H1 (cell line): ENCODE results near the gene PAXX. TPM values are rescaled to one million over a fixed set of nuclear protein-coding genes. Genes with fewer than 3 reads are reported as not detected.

ENCODE experiments used
- CTCF ChIA-PET: fragments of 300-600 bp; sonication (Branson Sonifier 250); formaldehyde crosslinking; loops from one replicate; lab custom pipeline; 2021; ENCODE audit not compliant: partially characterized antibody; lab: Charles Lee
- POLR2A ChIA-PET: fragments of 300-600 bp; sonication (Branson Sonifier 250); formaldehyde crosslinking; loops from one replicate; lab custom pipeline; 2021; ENCODE audit warnings: inconsistent platforms; ENCODE audit not compliant: partially characterized antibody; lab: Charles Lee
- DNase-seq, 2 experiments: peaks; one replicate each; pipeline versions ENCODE4 v3.0.0 to v3.0.0-alpha.2; 2010 to 2022; ENCODE audit warnings: low spot score in 2 of 2, low read depth in 1 of 2, mixed read lengths in 1 of 2
- FAIRE-seq: peaks from 2 replicates; lab custom pipeline; 2011; peaks lifted over from hg19 to GRCh38; lab: Jason Lieb, UNC
- H2AFZ ChIP-seq: 2 replicates; pipeline ENCODE4 v1.8.1; 2012; ENCODE audit warnings: low read length, inconsistent platforms
- H2AK5ac ChIP-seq: 2 replicates; pipeline ENCODE4 v1.6.1; 2013; ENCODE audit warnings: low read depth, low read length
- H2BK120ac ChIP-seq: replicated peaks from 2 replicates; pipeline ENCODE3; 2013; ENCODE audit warnings: low read depth, low read length, inconsistent platforms
- H2BK12ac ChIP-seq: 2 replicates; pipeline ENCODE4 v1.6.1; 2013; ENCODE audit warnings: low read depth, low read length
- H2BK15ac ChIP-seq: 2 replicates; pipeline ENCODE4 v1.6.1; 2013; ENCODE audit warnings: low read length
- H2BK20ac ChIP-seq: 2 replicates; pipeline ENCODE4 v1.6.1; 2013; ENCODE audit warnings: low read length
- H2BK5ac ChIP-seq: 2 replicates; pipeline ENCODE4 v1.6.1; 2013; ENCODE audit warnings: low read depth, low read length
- H3K14ac ChIP-seq: 2 replicates; pipeline ENCODE4 v1.6.1; 2013; ENCODE audit warnings: inconsistent platforms; ENCODE audit not compliant: insufficient read length
- H3K18ac ChIP-seq: 2 replicates; pipeline ENCODE4 v1.6.1; 2013; ENCODE audit warnings: low read length; ENCODE audit errors: extremely low read depth
- H3K23ac ChIP-seq: 2 replicates; pipeline ENCODE4 v1.6.1; 2013; ENCODE audit warnings: inconsistent platforms; ENCODE audit not compliant: insufficient read length
- H3K23me2 ChIP-seq: 2 replicates; pipeline ENCODE4 v1.6.1; 2013; ENCODE audit warnings: low read depth, low read length
- H3K27ac ChIP-seq: 2 replicates; pipeline ENCODE4 v1.6.1; 2011; ENCODE audit warnings: low read depth, low read length, inconsistent platforms
- H3K27me3 ChIP-seq, 4 experiments: replicated peaks in 1 of 4; 1 replicate in 1 of 4; 2 replicates in 3 of 4; pipeline versions ENCODE4 v1.6.1 to v1.8.1; 2011 to 2013; ENCODE audit warnings: low read length in 3 of 4, mild to moderate bottlenecking in 3 of 4, inconsistent platforms in 2 of 4, mixed read lengths in 2 of 4, moderate library complexity in 1 of 4; ENCODE audit not compliant: control insufficient read depth in 3 of 4, insufficient read depth in 3 of 4; ENCODE audit errors: extremely low read depth in 1 of 4
- H3K36me3 ChIP-seq, 4 experiments: 2 replicates each; pipeline versions ENCODE4 v1.6.1 to v1.8.1; 2011 to 2013; ENCODE audit warnings: mild to moderate bottlenecking in 4 of 4, low read length in 3 of 4, moderate library complexity in 2 of 4, control low read depth in 1 of 4, inconsistent platforms in 1 of 4; ENCODE audit not compliant: insufficient read depth in 4 of 4, control insufficient read depth in 2 of 4
- H3K4ac ChIP-seq: replicated peaks from 2 replicates; pipeline ENCODE3; 2013; ENCODE audit warnings: low read length, low read depth, mixed read lengths, inconsistent platforms; ENCODE audit not compliant: insufficient read length
- H3K4me1 ChIP-seq, 4 experiments: replicated peaks in 1 of 4; 1 replicate in 1 of 4; 2 replicates in 3 of 4; pipeline versions ENCODE4 v1.6.1 to v1.8.1; 2011 to 2013; ENCODE audit warnings: low read length in 3 of 4, inconsistent platforms in 2 of 4, mixed read lengths in 1 of 4; ENCODE audit not compliant: insufficient read depth in 4 of 4, control insufficient read depth in 3 of 4
- H3K4me2 ChIP-seq, 2 experiments: 2 replicates each; pipeline versions ENCODE4 v1.6.1 to v1.8.1; 2011 to 2013; ENCODE audit warnings: low read depth in 2 of 2, low read length in 2 of 2, control low read depth in 1 of 2, inconsistent platforms in 1 of 2, mild to moderate bottlenecking in 1 of 2; ENCODE audit not compliant: insufficient read depth in 1 of 2
- H3K4me3 ChIP-seq, 4 experiments: fragments of 200-600, 300-600 bp in 1 of 4; sonication (generic), shearing (Covaris generic), sonication (Bioruptor Twin) in 1 of 4; 2 replicates each; pipeline versions ENCODE4 v1.5.1 to v1.8.1; 2011 to 2016; ENCODE audit warnings: low read length in 4 of 4, low read depth in 3 of 4, control low read depth in 2 of 4, inconsistent platforms in 2 of 4, mild to moderate bottlenecking in 2 of 4, mixed read lengths in 1 of 4, moderate library complexity in 1 of 4; ENCODE audit not compliant: insufficient read depth in 2 of 4; ENCODE audit errors: extremely low read depth in 1 of 4
- H3K56ac ChIP-seq: replicated peaks from 2 replicates; pipeline ENCODE3; 2013; ENCODE audit warnings: low read depth, mild to moderate bottlenecking, mixed read lengths, low read length, inconsistent platforms; ENCODE audit not compliant: insufficient read length
- H3K79me1 ChIP-seq: 2 replicates; pipeline ENCODE4 v1.6.1; 2013; ENCODE audit warnings: low read depth, low read length, control low read depth
- H3K79me2 ChIP-seq, 2 experiments: 2 replicates each; pipeline versions ENCODE4 v1.6.1 to v1.8.1; 2012 to 2013; ENCODE audit warnings: low read length in 2 of 2, mild to moderate bottlenecking in 2 of 2, inconsistent platforms in 1 of 2; ENCODE audit not compliant: insufficient read depth in 2 of 2, control insufficient read depth in 1 of 2
- H3K9ac ChIP-seq, 4 experiments: replicated peaks in 1 of 4; 1 replicate in 1 of 4; 2 replicates in 3 of 4; pipeline versions ENCODE4 v1.6.1 to v1.8.1; 2011 to 2013; ENCODE audit warnings: low read depth in 3 of 4, low read length in 3 of 4, control low read depth in 2 of 4, mild to moderate bottlenecking in 2 of 4, moderate library complexity in 2 of 4, inconsistent platforms in 1 of 4; ENCODE audit errors: extremely low read depth in 1 of 4
- H3K9me3 ChIP-seq, 2 experiments: 2 replicates each; pipeline versions ENCODE4 v1.6.1 to v1.8.1; 2012 to 2013; ENCODE audit warnings: mild to moderate bottlenecking in 2 of 2, moderate library complexity in 2 of 2, control low read depth in 1 of 2, inconsistent platforms in 1 of 2, low read depth in 1 of 2, low read length in 1 of 2, mixed read lengths in 1 of 2; ENCODE audit not compliant: insufficient read depth in 2 of 2
- H4K20me1 ChIP-seq, 2 experiments: replicated peaks in 1 of 2; 2 replicates each; pipeline versions ENCODE3 to v1.8.1; 2011 to 2013; ENCODE audit warnings: inconsistent platforms in 2 of 2, low read length in 2 of 2, mild to moderate bottlenecking in 1 of 2; ENCODE audit not compliant: insufficient read depth in 2 of 2, control insufficient read depth in 1 of 2
- H4K5ac ChIP-seq: 2 replicates; pipeline ENCODE4 v1.6.1; 2013; ENCODE audit warnings: low read length, low read depth, mixed read lengths, inconsistent platforms; ENCODE audit not compliant: insufficient read length
- H4K8ac ChIP-seq: 2 replicates; pipeline ENCODE4 v1.8.0; 2013; ENCODE audit warnings: mild to moderate bottlenecking, moderate library complexity, low read length, inconsistent platforms; ENCODE audit not compliant: insufficient read depth; ENCODE audit errors: extremely low read depth
- H4K91ac ChIP-seq: replicated peaks from 2 replicates; pipeline ENCODE3; 2013; ENCODE audit warnings: low read length, mixed read lengths, inconsistent platforms; ENCODE audit not compliant: insufficient read length
- SP2 ChIP-seq: IDR thresholded peaks from 2 replicates; pipeline ENCODE4 v1.6.1; 2012; ENCODE audit warnings: mild to moderate bottlenecking, low read length, inconsistent platforms
- WGBS, 2 experiments: shearing (Covaris generic) in 1 of 2; methylation state at CpG; one replicate each; pipeline versions ENCODE4 v1.1.6 to v1.1.7; 2013 to 2015; ENCODE audit warnings: low lambda C conversion rate in 2 of 2, mixed read lengths in 2 of 2, inconsistent platforms in 1 of 2, low coverage in 1 of 2, missing lambda C conversion rate in 1 of 2; ENCODE audit not compliant: insufficient replicate concordance in 2 of 2, insufficient coverage in 1 of 2, insufficient read length in 1 of 2; ENCODE audit errors: extremely low coverage in 1 of 2, missing lambda C conversion rate in 1 of 2; 5-methylcytosine and 5-hydroxymethylcytosine counted together
- polyA plus RNA-seq, 7 experiments: library from polyadenylated mRNA; depleted of rRNA in 3 of 7; stranded (reverse) in 5 of 7; unstranded in 2 of 7; fragments of >200 nt in 5 of 7; fragments of 200-250 nt in 2 of 7; gene quantifications; 1 replicate in 5 of 7; 2 replicates in 1 of 7; 4 replicates in 1 of 7; pipeline versions ENCODE4 v1.2.1 to v1.2.3, GENCODE V29; 2011 to 2013; ENCODE audit warnings: missing spikeins in 2 of 7, mixed read lengths in 2 of 7
- total RNA-seq: library from RNA; stranded (reverse); fragmentation: NEBNext Ultra II Directional; extraction: Animal tissue kit (Norgen Biotek cat#: 25700); gene quantifications from 2 replicates; pipeline ENCODE4 v1.2.1, GENCODE V29; 2021

PAXX gene
- total and polyA plus RNA-seq, 2 of the 8 experiments (the other 6 are each of a cell fraction or from before 2014, with no cell fraction given) = 43.4 to 45.9 TPM

DNA sequence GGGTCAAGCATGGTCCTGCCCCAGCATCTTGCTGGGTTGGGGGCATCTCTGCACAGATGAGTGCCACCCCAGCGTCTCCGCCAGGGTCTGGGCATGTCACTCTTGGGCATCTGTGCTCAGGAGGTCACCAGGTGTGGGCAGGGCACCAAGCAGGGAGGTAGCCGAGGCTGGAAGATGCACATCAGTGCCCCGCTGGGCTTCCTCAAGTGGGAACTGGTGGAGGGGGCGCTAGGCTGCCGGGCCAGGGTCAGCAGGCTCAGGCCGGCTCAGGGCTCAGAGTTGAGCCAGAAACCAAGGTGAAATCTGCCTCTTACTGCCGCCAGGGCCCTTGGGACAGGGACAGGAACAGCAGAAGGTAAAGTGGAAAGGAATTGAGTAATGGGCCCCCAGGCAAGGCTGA, 43.7 kb downstream of the PAXX start:
- Histone ChIP-seq H3K9me3 (no peaks in the 10 kb centered on the region), H4K8ac (peak overlapping the region; percentile 79; the same call in 1 of the 2 replicates), H3K27me3 (no peaks in the 10 kb centered on the region; a peak in 3 of 7 replicates), H2BK12ac (no peak overlapping the region; the same call in 1 of the 2 replicates), H3K79me2 (no peaks in the 10 kb centered on the region), H2AFZ (no peak overlapping the region), H3K14ac (no peak overlapping the region), H3K23ac (no peak overlapping the region), H2BK20ac (no peak overlapping the region), H4K5ac (no peak overlapping the region), H3K36me3 (peaks cover 0 to 3% (median 0%) of the 10 kb centered on the region in 4 experiments; a peak in 1 of 8 replicates), H4K91ac (no peak overlapping the region), H3K18ac (no peak overlapping the region), H3K4ac (no peak overlapping the region), H2BK5ac (no peak overlapping the region), H2BK15ac (no peak overlapping the region), H3K79me1 (no peaks in the 10 kb centered on the region), H3K4me3 (no peak overlapping the region), H3K23me2 (no peaks in the 10 kb centered on the region), H3K4me1 (peaks cover 0 to 2% (median 0%) of the 10 kb centered on the region in 4 experiments; a peak in 3 of 7 replicates), H3K56ac (no peak overlapping the region), H4K20me1 (peaks cover 2 to 5% of the 10 kb centered on the region in 2 experiments), H3K9ac (no peak overlapping the region), H3K4me2 (no peak overlapping the region), H2AK5ac (no peak overlapping the region), H2BK120ac (no peak overlapping the region), H3K27ac (no peak overlapping the region)
- no peak for FAIRE-seq
- no peak for TF ChIP-seq SP2
- no peak for DNase-seq
- WGBS, 2 experiments = 81% methylated on average over 8 of the region's 8 CpGs; no CpG with 5 or more reads in 1 of the 2 experiments
- ChIA-PET POLR2A (interaction anchor here (1.8 kb wide), 1 partner anchor 28 kb away, joined by 5 read pairs; no protein-coding TSS in a partner anchor), CTCF (interaction anchor here (0.6 to 4.2 kb wide), 51 partner anchors 8 to 333 kb away, joined by 3 to 65 read pairs (median 6); partner anchors contain the start of genes AJM1, ANAPC2, CLIC3 and LCN12)
